IPS-18a (cell line): Measurements from ENCODE around the gene NIT2.
A peak's percentile ranks its signal among the peaks of the same experiment; 100 is the strongest.

Experiments used
- H3K27ac ChIP-seq: one replicate; pipeline ENCODE4 v1.5.1; 2013; ENCODE audit warnings: low read length
- H3K27me3 ChIP-seq: one replicate; pipeline ENCODE4 v1.6.1; 2013; ENCODE audit warnings: mild to moderate bottlenecking, low read length; ENCODE audit not compliant: control insufficient read depth, insufficient read depth
- H3K36me3 ChIP-seq: one replicate; pipeline ENCODE4 v1.6.1; 2013; ENCODE audit warnings: low read depth, low read length; ENCODE audit not compliant: control insufficient read depth
- H3K4me1 ChIP-seq: one replicate; pipeline ENCODE4 v1.6.1; 2013; ENCODE audit warnings: low read depth, low read length; ENCODE audit not compliant: control insufficient read depth
- H3K4me3 ChIP-seq: one replicate; pipeline ENCODE4 v1.5.1; 2013; ENCODE audit warnings: low read length
- H3K9ac ChIP-seq: one replicate; pipeline ENCODE4 v1.6.1; 2013; ENCODE audit warnings: mild to moderate bottlenecking, low read length, moderate library complexity
- H3K9me3 ChIP-seq: one replicate; pipeline ENCODE4 v1.6.1; 2013; ENCODE audit warnings: low read depth, low read length; ENCODE audit not compliant: control insufficient read depth

NIT2 gene

DNA sequence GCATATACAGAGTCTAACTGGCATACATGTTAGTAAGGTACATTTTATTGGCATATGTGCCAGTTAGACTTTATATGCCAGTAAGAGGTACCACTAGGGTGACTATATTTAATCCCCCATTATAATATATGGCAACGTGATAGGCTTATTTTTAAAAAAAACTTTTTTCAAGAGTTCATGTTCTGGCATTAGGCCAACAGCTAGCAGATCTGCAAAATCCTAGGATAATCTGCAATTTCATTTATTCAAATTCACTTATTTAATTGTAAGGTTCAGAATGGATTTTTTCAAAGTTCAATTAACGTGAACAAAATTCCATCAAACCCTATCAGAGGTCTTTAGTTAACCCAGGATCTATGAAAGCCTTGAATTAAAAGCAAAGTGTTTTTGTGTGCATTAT is 31.9 kb downstream of the NIT2 start:
- Histone ChIP-seq H3K36me3 (peaks cover 70% of the 10 kb centered on the region), H3K4me3 (no peak overlapping the region), H3K27ac (no peak overlapping the region)

GRCh38 chr3:100368441-100368840 is 33.9 kb downstream of the NIT2 start:
- H3K36me3 ChIP-seq = peaks cover 74% of the 10 kb centered on the region
- H3K9ac ChIP-seq = no peak overlapping the region
- H3K27me3 ChIP-seq = no peaks in the 10 kb centered on the region
- no peak overlapping the region for H3K27ac ChIP-seq
- H3K4me1 ChIP-seq = no peaks in the 10 kb centered on the region
- no peaks in the 10 kb centered on the region for H3K9me3 ChIP-seq
- no peak overlapping the region for H3K4me3 ChIP-seq

More for the DNA sequence above, 31.9 kb downstream of the NIT2 start:
- Histone ChIP-seq H3K27me3 (no peaks in the 10 kb centered on the region), H3K4me1 (no peaks in the 10 kb centered on the region), H3K9ac (no peak overlapping the region), H3K9me3 (no peaks in the 10 kb centered on the region)

- H3K36me3 ChIP-seq = peaks cover 55% of the 10 kb centered on the region
- H3K27ac ChIP-seq = no peak overlapping the region
- no peaks in the 10 kb centered on the region for H3K4me1 ChIP-seq
- H3K4me3 ChIP-seq = no peak overlapping the region
- H3K27me3 ChIP-seq = no peaks in the 10 kb centered on the region
- H3K9me3 ChIP-seq = no peaks in the 10 kb centered on the region
- H3K9ac ChIP-seq = no peak overlapping the region
Observed at GRCh38 chr3:100370756-100371155, 36.2 kb downstream of the NIT2 start.

- Histone ChIP-seq H3K27me3 (no peaks in the 10 kb centered on the region), H3K9ac (peak overlapping the region; percentile 12), H3K27ac (no peak overlapping the region), H3K36me3 (peaks cover 59% of the 10 kb centered on the region), H3K9me3 (no peaks in the 10 kb centered on the region), H3K4me3 (no peak overlapping the region), H3K4me1 (no peaks in the 10 kb centered on the region)
Observed at GRCh38 chr3:100374521-100374920, 40.0 kb downstream of the NIT2 start.

- Histone ChIP-seq H3K9me3 (no peaks in the 10 kb centered on the region), H3K27me3 (no peaks in the 10 kb centered on the region), H3K4me1 (no peaks in the 10 kb centered on the region), H3K36me3 (peaks cover 62% of the 10 kb centered on the region), H3K9ac (no peak overlapping the region), H3K27ac (no peak overlapping the region), H3K4me3 (no peak overlapping the region)
Observed at GRCh38 chr3:100376301-100376700, 41.7 kb downstream of the NIT2 start.

GRCh38 chr3:100384733-100385525 is 50.4 kb downstream of the NIT2 start:
- Histone ChIP-seq H3K4me1 (no peaks in the 10 kb centered on the region), H3K27ac (no peak overlapping the region), H3K9me3 (no peaks in the 10 kb centered on the region), H3K4me3 (no peak overlapping the region), H3K27me3 (no peaks in the 10 kb centered on the region), H3K36me3 (peaks cover 58% of the 10 kb centered on the region), H3K9ac (no peak overlapping the region)

DNA sequence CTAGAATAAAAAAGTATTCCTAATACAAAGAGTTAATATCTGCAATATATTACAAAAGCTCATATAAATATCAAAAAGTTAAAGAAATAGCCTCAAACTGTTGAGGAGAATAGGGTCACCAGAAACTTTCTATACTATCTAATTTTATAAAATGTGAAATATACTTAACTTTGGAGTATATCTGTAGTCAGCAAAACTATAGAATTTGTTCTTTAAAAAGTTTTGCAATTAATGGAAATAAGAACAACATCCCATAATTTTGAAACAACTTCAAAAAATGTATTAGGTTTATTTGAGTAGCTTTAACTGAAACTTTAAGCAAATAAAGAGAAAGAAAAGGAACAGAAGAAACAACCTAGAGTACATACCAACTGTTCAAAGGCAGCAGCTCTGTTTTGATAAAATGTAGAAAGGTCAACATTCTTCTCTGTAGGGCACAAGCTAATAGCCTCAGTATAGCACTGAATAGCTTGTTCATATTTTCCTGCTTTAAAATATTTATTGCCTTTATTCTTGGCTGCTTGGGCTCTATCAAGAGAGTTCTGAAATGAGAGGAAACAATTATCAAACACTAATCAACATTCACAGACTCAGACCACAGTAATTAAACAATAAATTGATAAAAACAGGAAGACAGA is 52.0 kb downstream of the NIT2 start:
- no peak overlapping the region for H3K4me3 ChIP-seq
- peaks cover 43% of the 10 kb centered on the region for H3K36me3 ChIP-seq
- no peaks in the 10 kb centered on the region for H3K9me3 ChIP-seq
- H3K27ac ChIP-seq = no peak overlapping the region
- H3K9ac ChIP-seq = no peak overlapping the region
- no peaks in the 10 kb centered on the region for H3K4me1 ChIP-seq
- H3K27me3 ChIP-seq = no peaks in the 10 kb centered on the region

GRCh38 chr3:100389025-100389424 is 54.5 kb downstream of the NIT2 start:
- Histone ChIP-seq H3K27me3 (no peaks in the 10 kb centered on the region), H3K27ac (no peak overlapping the region), H3K36me3 (peaks cover 23% of the 10 kb centered on the region), H3K9me3 (no peaks in the 10 kb centered on the region), H3K9ac (no peak overlapping the region), H3K4me1 (peaks cover 4% of the 10 kb centered on the region), H3K4me3 (no peak overlapping the region)

GRCh38 chr3:100395679-100396431 is 61.3 kb downstream of the NIT2 start:
- no peak overlapping the region for H3K9ac ChIP-seq
- no peaks in the 10 kb centered on the region for H3K36me3 ChIP-seq
- H3K9me3 ChIP-seq = no peaks in the 10 kb centered on the region
- peaks cover 13% of the 10 kb centered on the region for H3K4me1 ChIP-seq
- no peak overlapping the region for H3K4me3 ChIP-seq
- no peak overlapping the region for H3K27ac ChIP-seq
- H3K27me3 ChIP-seq = no peaks in the 10 kb centered on the region

DNA sequence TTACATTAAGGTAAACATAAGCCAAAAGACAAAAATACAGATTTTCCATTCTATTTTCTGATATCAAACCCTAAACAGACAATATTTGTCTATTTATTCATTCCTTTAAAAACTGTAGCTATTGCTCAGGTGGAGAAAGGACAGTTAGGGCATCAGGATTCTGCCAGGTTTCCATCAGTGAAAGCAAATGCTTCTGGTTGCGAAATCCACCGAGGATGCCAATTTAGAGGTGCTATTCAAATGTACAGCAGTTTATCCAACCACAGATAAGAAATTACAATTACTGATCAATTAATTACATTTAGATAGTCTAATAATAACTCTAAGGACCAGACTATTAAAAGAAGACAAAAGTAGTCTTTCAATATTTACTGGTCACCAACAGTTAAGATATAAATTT is 62.4 kb downstream of the NIT2 start:
- Histone ChIP-seq H3K9me3 (no peaks in the 10 kb centered on the region), H3K9ac (no peak overlapping the region), H3K4me3 (no peak overlapping the region), H3K4me1 (peaks cover 13% of the 10 kb centered on the region), H3K36me3 (no peaks in the 10 kb centered on the region), H3K27ac (no peak overlapping the region), H3K27me3 (no peaks in the 10 kb centered on the region)

GRCh38 chr3:100399341-100400071 is 64.9 kb downstream of the NIT2 start:
- Histone ChIP-seq H3K4me1 (peaks cover 9% of the 10 kb centered on the region), H3K9ac (peak overlapping the region; percentile 79), H3K27me3 (no peaks in the 10 kb centered on the region), H3K27ac (no peak overlapping the region), H3K36me3 (no peaks in the 10 kb centered on the region), H3K9me3 (no peaks in the 10 kb centered on the region), H3K4me3 (peak overlapping the region; percentile 74)
